IMR-90 (cell line): ENCODE data around the gene AUTS2. TPM values are rescaled to one million over a fixed set of nuclear protein-coding genes. Genes with fewer than 3 reads are reported as not detected.

Experiments used
- ATAC-seq: fragments of 200-7000 bp; cut with Tn5 transposase; 2 replicates; pipeline ENCODE4 v1.9.1; 2020; ENCODE audit warnings: low read depth, mild to moderate bottlenecking, moderate library complexity
- BruUV-seq: library from RNA; stranded (reverse); fragments of 400-500 nt; replicated peaks from 2 replicates; lab custom pipeline; 2021; lab: Mats Ljungman, UMichigan
- CTCF ChIA-PET: fragments of 300-600 bp; formaldehyde crosslinking; extraction: SDS; loops from one replicate; lab custom pipeline; 2021; ENCODE audit warnings: antibody characterized with exemption; lab: Yijun Ruan, JAX
- POLR2A ChIA-PET: fragments of 300-600 bp; sonication (Branson Sonifier 250); formaldehyde crosslinking; loops from one replicate; lab custom pipeline; 2022; ENCODE audit warnings: antibody characterized with exemption; ENCODE audit not compliant: unreplicated experiment; lab: Charles Lee
- DNase-seq: peaks from one replicate; pipeline ENCODE4 v3.0.0; 2013
- H2AFZ ChIP-seq: replicated peaks from 2 replicates; pipeline ENCODE3; 2013; ENCODE audit warnings: low read length, mild to moderate bottlenecking; ENCODE audit not compliant: poor library complexity
- H2AK5ac ChIP-seq: 2 replicates; pipeline ENCODE4 v1.6.1; 2013; ENCODE audit warnings: low read depth, low read length, inconsistent platforms
- H2AK9ac ChIP-seq: replicated peaks from 2 replicates; pipeline ENCODE3; 2013; ENCODE audit warnings: mild to moderate bottlenecking, low read depth, low read length, moderate library complexity; ENCODE audit not compliant: poor library complexity
- H2BK120ac ChIP-seq: 2 replicates; pipeline ENCODE4 v1.6.1; 2013; ENCODE audit warnings: low read depth, low read length, inconsistent platforms
- H2BK15ac ChIP-seq: 3 replicates; pipeline ENCODE4 v1.6.1; 2013; ENCODE audit warnings: low read depth, low read length, inconsistent platforms
- H2BK20ac ChIP-seq: 2 replicates; pipeline ENCODE4 v1.6.1; 2013; ENCODE audit warnings: low read depth, mild to moderate bottlenecking, inconsistent platforms, low read length, moderate library complexity
- H2BK5ac ChIP-seq: 2 replicates; pipeline ENCODE4 v1.6.1; 2013; ENCODE audit warnings: mild to moderate bottlenecking, low read depth, low read length, inconsistent platforms; ENCODE audit not compliant: poor library complexity, severe bottlenecking
- H3K14ac ChIP-seq: replicated peaks from 2 replicates; pipeline ENCODE4 v1.6.1; 2013; ENCODE audit warnings: low read depth, low read length, inconsistent platforms
- H3K18ac ChIP-seq: 2 replicates; pipeline ENCODE4 v1.6.1; 2013; ENCODE audit warnings: low read depth, low read length, control low read depth
- H3K23ac ChIP-seq: 2 replicates; pipeline ENCODE4 v1.6.1; 2013; ENCODE audit warnings: low read depth, low read length, inconsistent platforms
- H3K27ac ChIP-seq: 2 replicates; pipeline ENCODE4 v1.5.1; 2013; ENCODE audit warnings: mild to moderate bottlenecking, control low read depth, low read length; ENCODE audit not compliant: insufficient read depth
- H3K27me3 ChIP-seq: 2 replicates; pipeline ENCODE4 v1.6.1; 2013; ENCODE audit warnings: low read length; ENCODE audit not compliant: control insufficient read depth, insufficient read depth
- H3K36me3 ChIP-seq: 2 replicates; pipeline ENCODE4 v1.6.1; 2013; ENCODE audit warnings: low read length, mixed read lengths; ENCODE audit not compliant: control insufficient read depth, insufficient read depth
- H3K4ac ChIP-seq: 2 replicates; pipeline ENCODE4 v1.6.1; 2013; ENCODE audit warnings: low read depth, low read length, inconsistent platforms
- H3K4me1 ChIP-seq: 2 replicates; pipeline ENCODE4 v1.6.1; 2013; ENCODE audit warnings: low read length, mixed read lengths; ENCODE audit not compliant: control insufficient read depth, insufficient read depth
- H3K4me2 ChIP-seq: 2 replicates; pipeline ENCODE4 v1.6.1; 2013; ENCODE audit warnings: low read depth, mild to moderate bottlenecking, control low read depth, low read length, moderate library complexity
- H3K4me3 ChIP-seq: 2 replicates; pipeline ENCODE4 v1.5.1; 2013; ENCODE audit warnings: low read depth, mild to moderate bottlenecking, control low read depth, low read length, moderate library complexity; ENCODE audit not compliant: insufficient read depth
- H3K56ac ChIP-seq: 2 replicates; pipeline ENCODE4 v1.6.1; 2013; ENCODE audit warnings: low read length, inconsistent platforms; ENCODE audit not compliant: insufficient read depth; ENCODE audit errors: extremely low read depth
- H3K79me1 ChIP-seq, 2 experiments: 2 replicates each; pipeline ENCODE4 v1.6.1; 2013; ENCODE audit warnings: low read length in 2 of 2, inconsistent platforms in 1 of 2, low read depth in 1 of 2
- H3K9ac ChIP-seq: 2 replicates; pipeline ENCODE4 v1.6.1; 2013; ENCODE audit warnings: low read depth, low read length, control low read depth
- H3K9me1 ChIP-seq: 2 replicates; pipeline ENCODE4 v1.6.1; 2013; ENCODE audit warnings: low read length, inconsistent platforms; ENCODE audit not compliant: insufficient read depth
- H3K9me3 ChIP-seq: 2 replicates; pipeline ENCODE4 v1.6.1; 2013; ENCODE audit warnings: low read length; ENCODE audit not compliant: control insufficient read depth, insufficient read depth
- H4K20me1 ChIP-seq: 2 replicates; pipeline ENCODE4 v1.6.1; 2013; ENCODE audit warnings: low read length, inconsistent platforms; ENCODE audit not compliant: insufficient read depth
- H4K5ac ChIP-seq: 2 replicates; pipeline ENCODE4 v1.6.1; 2013; ENCODE audit warnings: mild to moderate bottlenecking, low read depth, low read length, control low read depth
- H4K8ac ChIP-seq, 2 experiments: 2 replicates each; pipeline ENCODE4 v1.6.1; 2013; ENCODE audit warnings: low read depth in 2 of 2, low read length in 2 of 2, control low read depth in 1 of 2, inconsistent platforms in 1 of 2
- H4K91ac ChIP-seq: 2 replicates; pipeline ENCODE4 v1.6.1; 2013; ENCODE audit warnings: low read depth, low read length, inconsistent platforms; ENCODE audit not compliant: insufficient read depth
- RAD21 ChIP-seq: IDR thresholded peaks from 2 replicates; pipeline ENCODE4 v1.6.1; 2012; ENCODE audit warnings: low read length, improper control_type of control experiment
- WGBS, 2 experiments: methylation state at CpG; one replicate each; pipeline versions ENCODE4 v1.1.5 to v1.1.7; 2013; ENCODE audit warnings: missing lambda C conversion rate in 2 of 2; ENCODE audit not compliant: insufficient read length in 1 of 2; ENCODE audit errors: extremely low coverage in 2 of 2; 5-methylcytosine and 5-hydroxymethylcytosine counted together
- dilution Hi-C: fragments of 300-500 bp; cut with HindIII; formaldehyde crosslinking; loops from one replicate; pipeline ENCODE4 v1.14.3; 2018; ENCODE audit warnings: low sequenced_read_pairs; ENCODE audit not compliant: unreplicated experiment
- in situ Hi-C: fragments of 300-500 bp; cut with MboI; formaldehyde crosslinking; loops from 3 replicates; pipeline ENCODE4 v1.14.3; 2019; ENCODE audit warnings: low sequenced_read_pairs, inconsistent platforms, mixed read lengths
- intact Hi-C: fragments of 100-400 bp; cut with micrococcal nuclease; formaldehyde crosslinking; loops from 2 replicates; pipeline ENCODE4 v1.10.0; 2022
- polyA plus RNA-seq, 3 experiments: library from polyadenylated mRNA; depleted of rRNA; stranded (reverse); fragments of >200 nt; gene quantifications; 2 replicates each; pipeline ENCODE4 v1.2.3, GENCODE V29; 2012; ENCODE audit warnings: low replicate concordance in 1 of 3
- total RNA-seq: library from RNA; depleted of rRNA; stranded (reverse); fragments of >200 nt; gene quantifications from 2 replicates; pipeline ENCODE4 v1.2.3, GENCODE V29; 2012

The AUTS2 gene
- total and polyA plus RNA-seq, 2 of the 4 experiments (the other 2 are of a cell fraction), result 0.90 to 3.0 TPM

DNA sequence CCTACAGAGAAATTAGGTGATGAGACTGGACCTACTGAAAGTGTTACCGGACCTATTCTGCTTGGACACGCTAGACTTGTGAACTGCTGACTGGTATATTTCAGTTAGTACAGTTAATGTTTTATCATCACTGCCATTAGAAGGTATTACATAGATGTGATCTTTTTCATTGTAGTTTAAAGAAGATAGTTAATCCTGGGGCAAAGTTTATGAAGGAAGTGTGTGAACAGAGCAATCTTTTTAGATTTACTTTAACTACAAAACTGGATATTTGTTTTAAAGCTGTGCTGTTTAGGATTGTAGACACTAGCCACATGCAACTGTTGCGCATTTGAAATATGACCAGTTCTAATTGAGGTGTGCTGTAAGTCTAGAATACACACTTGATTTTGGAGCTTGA, 446.7 kb downstream of the AUTS2 start:
- H3K27me3 ChIP-seq, result no peaks in the 10 kb centered on the region
- H2BK5ac ChIP-seq, result no peak overlapping the region
- ChIA-PET POLR2A (no interaction called here), CTCF (interaction anchor here (0.6 kb wide), 1 partner anchor 301 kb away, joined by 3 read pairs; no protein-coding TSS in a partner anchor)
- H2BK20ac ChIP-seq, result no peak overlapping the region
- no peak overlapping the region for H3K56ac ChIP-seq
- H2AFZ ChIP-seq, result no peak overlapping the region
- no peak overlapping the region for H2BK15ac ChIP-seq
- no peak overlapping the region for H2BK120ac ChIP-seq
- no peak for DNase-seq
- ATAC-seq, result no peak
- H3K79me1 ChIP-seq, result no peaks in the 10 kb centered on the region
- no peak overlapping the region for H3K4ac ChIP-seq
- dilution Hi-C loops, result no loop called here
- TF ChIP-seq RAD21, result no peak
- H3K4me1 ChIP-seq, result no peaks in the 10 kb centered on the region
- no peaks in the 10 kb centered on the region for H3K9me1 ChIP-seq
- no peak overlapping the region for H2AK9ac ChIP-seq
- no peak overlapping the region for H2AK5ac ChIP-seq
- no peaks in the 10 kb centered on the region for H3K36me3 ChIP-seq
- H3K18ac ChIP-seq, result no peak overlapping the region
- intact Hi-C loops, result loop anchor here (5.0 kb wide), 1 partner anchor 117 kb away; no protein-coding TSS in a partner anchor
- no peak overlapping the region for H3K23ac ChIP-seq
- H4K20me1 ChIP-seq, result no peaks in the 10 kb centered on the region
- no TSS peak for BruUV-seq
- no peak overlapping the region for H3K9ac ChIP-seq
- H4K91ac ChIP-seq, result no peak overlapping the region
- H3K27ac ChIP-seq, result no peak overlapping the region
- in situ Hi-C loops, result no loop called here
- H3K4me2 ChIP-seq, result no peak overlapping the region
- no peak overlapping the region for H4K5ac ChIP-seq
- no peak overlapping the region for H3K14ac ChIP-seq
- no peaks in the 10 kb centered on the region for H3K9me3 ChIP-seq
- WGBS, 2 experiments, result no CpG with 5 or more reads among the region's 3 CpGs
- no peak overlapping the region for H4K8ac ChIP-seq
- H3K4me3 ChIP-seq, result no peak overlapping the region
